Kidney epithelial cell (primary cell): ENCODE measurements around the gene KIAA1210. TPM values are rescaled to one million over a fixed set of nuclear protein-coding genes. Genes with fewer than 3 reads are reported as not detected.
"Not testable (repeated sequence)": the region's sequence is repeated elsewhere in the genome, so short reads cannot be mapped to it uniquely, and the experiment has no call there.

Experiments used
- DNase-seq: peaks from one replicate; pipeline ENCODE4 v3.0.0-alpha.2; 2010; ENCODE audit warnings: low read depth
- H3K27me3 ChIP-seq: 2 replicates; pipeline ENCODE4 v1.6.0; 2011; ENCODE audit warnings: low read length; ENCODE audit not compliant: control insufficient read depth, insufficient read depth
- H3K36me3 ChIP-seq: 2 replicates; pipeline ENCODE4 v1.5.1; 2011; ENCODE audit warnings: low read length; ENCODE audit not compliant: control insufficient read depth, insufficient read depth
- H3K4me3 ChIP-seq: 2 replicates; pipeline ENCODE4 v1.5.1; 2011; ENCODE audit warnings: low read depth, mild to moderate bottlenecking, control low read depth, low read length
- CTCF ChIP-seq: IDR thresholded peaks from 2 replicates; pipeline ENCODE4 v1.5.1; 2011; ENCODE audit warnings: mild to moderate bottlenecking, moderate library complexity, low read length, control low read depth, inconsistent platforms; ENCODE audit not compliant: insufficient read depth, poor library complexity, severe bottlenecking
- total RNA-seq: library from RNA; depleted of rRNA; stranded (reverse); fragments of >200 nt; gene quantifications from 2 replicates; pipeline ENCODE4 v1.2.3, GENCODE V29; 2015

The KIAA1210 gene
- total RNA-seq, 1 donor from 2014 or later: not detected

- TF ChIP-seq CTCF: no peak
- no peak for DNase-seq
Measured at GRCh38 chrX:119042996-119043395, 84.6 kb downstream of the KIAA1210 start.

GRCh38 chrX:119042040-119042439 is 85.6 kb downstream of the KIAA1210 start:
- H3K4me3 ChIP-seq: no peak overlapping the region
- no peaks in the 10 kb centered on the region for H3K36me3 ChIP-seq
- no peak for DNase-seq
- H3K27me3 ChIP-seq: no peaks in the 10 kb centered on the region
- TF ChIP-seq CTCF: no peak

More at GRCh38 chrX:119042996-119043395, 84.6 kb downstream of the KIAA1210 start:
- Histone ChIP-seq H3K27me3 (no peaks in the 10 kb centered on the region), H3K36me3 (no peaks in the 10 kb centered on the region), H3K4me3 (no peak overlapping the region)

- peak; percentile 51 for DNase-seq
- Histone ChIP-seq H3K27me3 (no peaks in the 10 kb centered on the region), H3K4me3 (no peak overlapping the region), H3K36me3 (no peaks in the 10 kb centered on the region)
- no peak for TF ChIP-seq CTCF
Measured at GRCh38 chrX:119041175-119041574, 86.4 kb downstream of the KIAA1210 start.

- no peak for DNase-seq
- H3K36me3 ChIP-seq: no peaks in the 10 kb centered on the region
- H3K4me3 ChIP-seq: no peak overlapping the region
- TF ChIP-seq CTCF: no peak
- H3K27me3 ChIP-seq: no peaks in the 10 kb centered on the region
Measured at GRCh38 chrX:119040432-119040831, 87.2 kb downstream of the KIAA1210 start.

GRCh38 chrX:119036107-119037029 is 91.2 kb downstream of the KIAA1210 start:
- Histone ChIP-seq H3K4me3 (no peak overlapping the region), H3K36me3 (no peaks in the 10 kb centered on the region), H3K27me3 (no peaks in the 10 kb centered on the region)
- TF ChIP-seq CTCF: no peak
- no peak for DNase-seq

- H3K4me3 ChIP-seq: no peak overlapping the region
- TF ChIP-seq CTCF: no peak
- H3K27me3 ChIP-seq: no peaks in the 10 kb centered on the region
- no peak for DNase-seq
- H3K36me3 ChIP-seq: no peaks in the 10 kb centered on the region
Measured at GRCh38 chrX:119030990-119031389, 96.6 kb downstream of the KIAA1210 start.

GRCh38 chrX:119029656-119030055 is 98.0 kb downstream of the KIAA1210 start:
- not testable (repeated sequence) for H3K4me3 ChIP-seq, H3K36me3 ChIP-seq, H3K27me3 ChIP-seq, DNase-seq
